ENCODE measurements around the gene ACAD9. TPM values are rescaled to one million over a fixed set of nuclear protein-coding genes. Genes with fewer than 3 reads are reported as not detected.

ACAD9 gene
- total and polyA plus RNA-seq, 7 experiments from 2014 or later: 17.1 to 74.0 (median 57.5) TPM

DNA sequence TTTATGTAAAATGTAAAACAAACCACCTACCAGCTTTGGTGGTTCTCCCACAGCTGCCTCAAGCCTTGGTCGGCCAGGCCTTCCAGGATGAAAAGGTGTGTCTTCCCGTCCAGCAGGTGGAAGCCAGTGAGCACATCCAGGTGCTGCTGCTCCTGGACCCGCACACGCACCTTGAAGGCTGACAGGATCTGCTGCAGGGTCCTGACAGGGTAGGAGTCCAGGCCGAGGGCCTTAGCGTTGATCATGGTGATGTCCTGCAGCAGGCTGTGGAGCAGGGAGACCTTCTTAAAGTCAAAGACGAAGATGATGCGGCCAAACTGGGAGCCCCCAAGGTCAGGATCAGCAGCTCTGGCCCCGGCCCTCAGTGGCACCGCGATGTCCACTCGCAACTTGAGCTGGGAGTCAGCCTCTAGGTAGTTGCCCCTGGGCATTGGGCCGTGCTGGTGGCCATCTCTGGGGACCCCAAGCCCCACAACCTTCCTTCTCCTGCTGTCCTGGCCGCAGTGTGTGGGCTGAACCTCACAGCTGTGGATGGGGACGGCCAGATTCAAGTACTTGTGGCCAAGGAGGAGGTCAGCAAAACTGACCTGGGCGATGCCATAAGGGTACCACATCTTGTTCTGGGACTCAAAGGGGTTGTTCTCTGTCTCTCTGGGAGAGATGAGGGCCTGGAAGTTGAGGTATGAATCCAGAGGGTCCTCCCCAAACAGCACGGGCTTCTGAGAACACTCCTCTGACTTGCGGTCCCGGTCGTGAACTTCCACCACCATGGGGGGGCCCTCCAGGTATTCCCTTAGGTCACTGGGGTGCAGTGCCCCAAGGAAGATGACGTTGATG is 65.8 kb downstream of the ACAD9 start:
- ChIA-PET POLR2A (no interaction called here), CTCF (no interaction called here)
- Mint-ChIP-seq H3K4me3 (no peak overlapping the region), H3K36me3 (no peaks in the 10 kb centered on the region), H3K4me1 (no peaks in the 10 kb centered on the region), H3K27ac (no peak overlapping the region), H3K27me3 (peaks cover 0 to 16% (median 3%) of the 10 kb centered on the region in 5 donors), H3K9me3 (no peaks in the 10 kb centered on the region)
- Histone ChIP-seq H3K4me1 (ENCODE audit: control insufficient read depth in 2 of 2, insufficient read depth in 2 of 2, low read length in 2 of 2) (no peaks in the 10 kb centered on the region), H3K27ac (ENCODE audit: low read depth, low read length) (no peak overlapping the region), H3K9me3 (ENCODE audit: control insufficient read depth in 2 of 3, low read length in 3 of 3) (no peaks in the 10 kb centered on the region), H3K4me3 (ENCODE audit: low read length) (no peak overlapping the region), H3K36me3 (ENCODE audit: control insufficient read depth in 2 of 3, insufficient read depth in 3 of 3, low read length in 3 of 3) (no peaks in the 10 kb centered on the region), H3K27me3 (ENCODE audit: control insufficient read depth in 2 of 2, insufficient read depth in 2 of 2, low read length in 2 of 2) (no peaks in the 10 kb centered on the region)
- intact Hi-C loops (cut with micrococcal nuclease): no loop called here
- DNase-seq (no peak), ATAC-seq (no peak)

- ChIA-PET POLR2A (no interaction called here), CTCF (no interaction called here)
- no peaks in the 10 kb centered on the region for H3K36me3 Mint-ChIP-seq
- Histone ChIP-seq H3K4me3 (ENCODE audit: low read length) (no peak overlapping the region), H3K4me1 (ENCODE audit: control insufficient read depth in 2 of 2, insufficient read depth in 2 of 2, low read length in 2 of 2) (no peaks in the 10 kb centered on the region), H3K27ac (ENCODE audit: low read depth, low read length) (no peak overlapping the region), H3K9me3 (ENCODE audit: control insufficient read depth in 2 of 3, low read length in 3 of 3) (no peaks in the 10 kb centered on the region), H3K27me3 (ENCODE audit: control insufficient read depth in 2 of 2, insufficient read depth in 2 of 2, low read length in 2 of 2) (no peaks in the 10 kb centered on the region), H3K36me3 (ENCODE audit: control insufficient read depth in 2 of 3, insufficient read depth in 3 of 3, low read length in 3 of 3) (no peaks in the 10 kb centered on the region)
- no peaks in the 10 kb centered on the region for H3K9me3 Mint-ChIP-seq
- H3K4me3 Mint-ChIP-seq: no peak overlapping the region
- intact Hi-C loops (cut with micrococcal nuclease): no loop called here
- H3K27me3 Mint-ChIP-seq: peaks cover 0 to 13% (median 0%) of the 10 kb centered on the region in 5 donors
- DNase-seq: no peak
- no peaks in the 10 kb centered on the region for H3K4me1 Mint-ChIP-seq
- no peak for ATAC-seq
- H3K27ac Mint-ChIP-seq: no peak overlapping the region
These were observed 66.4 kb downstream of the ACAD9 start for GRCh38 chr3:128945878-128946175.

DNA sequence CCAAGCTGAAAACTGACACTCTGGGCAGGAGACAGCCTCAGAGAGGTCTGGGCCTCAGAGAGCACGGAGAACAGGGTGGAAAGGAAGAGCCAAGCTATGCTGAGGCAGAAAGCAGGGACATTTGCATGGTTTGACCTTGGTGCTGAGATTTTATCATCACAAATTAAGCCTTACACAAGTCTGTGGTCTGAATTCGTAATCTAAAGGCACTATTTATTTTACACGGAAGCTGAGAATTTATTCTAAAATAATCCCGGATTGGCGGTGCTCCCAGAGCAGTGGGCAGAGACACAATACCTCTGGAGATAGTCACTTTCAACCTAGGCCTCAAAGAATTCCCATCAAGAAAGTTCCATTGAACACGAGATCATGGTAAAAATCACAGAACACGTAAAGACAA is 67.0 kb downstream of the ACAD9 start:
- Histone ChIP-seq H3K36me3 (ENCODE audit: control insufficient read depth in 2 of 3, insufficient read depth in 3 of 3, low read length in 3 of 3) (no peaks in the 10 kb centered on the region), H3K27ac (ENCODE audit: low read depth, low read length) (no peak overlapping the region), H3K27me3 (ENCODE audit: control insufficient read depth in 2 of 2, insufficient read depth in 2 of 2, low read length in 2 of 2) (no peaks in the 10 kb centered on the region), H3K9me3 (ENCODE audit: control insufficient read depth in 2 of 3, low read length in 3 of 3) (no peaks in the 10 kb centered on the region), H3K4me3 (ENCODE audit: low read length) (no peak overlapping the region), H3K4me1 (ENCODE audit: control insufficient read depth in 2 of 2, insufficient read depth in 2 of 2, low read length in 2 of 2) (no peaks in the 10 kb centered on the region)
- Mint-ChIP-seq H3K27me3 (peaks cover 0 to 15% (median 0%) of the 10 kb centered on the region in 5 donors), H3K27ac (no peak overlapping the region), H3K9me3 (no peaks in the 10 kb centered on the region), H3K4me1 (no peaks in the 10 kb centered on the region), H3K4me3 (no peak overlapping the region), H3K36me3 (no peaks in the 10 kb centered on the region)
- POLR2A ChIA-PET: no interaction called here
- CTCF ChIA-PET: no interaction called here
- no peak for ATAC-seq
- no peak for DNase-seq
- intact Hi-C loops (cut with micrococcal nuclease): no loop called here

DNA sequence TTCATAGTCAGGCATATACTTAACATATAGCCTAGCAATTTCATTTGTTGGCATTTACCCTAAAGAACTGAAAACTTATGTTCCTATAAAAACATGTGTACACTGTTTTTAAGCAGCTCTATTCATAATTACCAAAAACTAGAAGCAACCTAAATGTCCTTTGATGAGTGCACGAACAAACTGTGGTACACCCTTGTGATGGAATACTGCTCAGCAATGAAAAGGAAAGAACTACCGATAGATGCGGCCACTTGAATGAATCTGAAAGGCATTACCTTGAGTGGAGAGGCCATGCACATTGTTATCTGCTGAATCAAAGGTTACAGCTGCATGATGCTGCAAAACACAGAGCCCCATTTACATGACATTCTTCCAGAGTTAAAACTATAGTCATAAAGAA is 69.7 kb downstream of the ACAD9 start:
- H3K4me1 ChIP-seq (ENCODE audit: control insufficient read depth in 2 of 2, insufficient read depth in 2 of 2, low read length in 2 of 2): no peaks in the 10 kb centered on the region
- ATAC-seq (no peak), DNase-seq (no peak)
- H3K9me3 ChIP-seq (ENCODE audit: control insufficient read depth in 2 of 3, low read length in 3 of 3): no peaks in the 10 kb centered on the region
- Mint-ChIP-seq H3K9me3 (peaks cover 0 to 5% (median 0%) of the 10 kb centered on the region in 11 donors), H3K4me3 (no peak overlapping the region), H3K36me3 (no peaks in the 10 kb centered on the region), H3K4me1 (no peaks in the 10 kb centered on the region), H3K27me3 (peaks cover 0 to 14% (median 0%) of the 10 kb centered on the region in 5 donors), H3K27ac (no peak overlapping the region)
- H3K27me3 ChIP-seq (ENCODE audit: control insufficient read depth in 2 of 2, insufficient read depth in 2 of 2, low read length in 2 of 2): no peaks in the 10 kb centered on the region
- intact Hi-C loops (cut with micrococcal nuclease): no loop called here
- ChIA-PET POLR2A (interaction anchor here (0.6 kb wide), 1 partner anchor 153 kb away, joined by 3 read pairs; no protein-coding TSS in a partner anchor), CTCF (interaction anchor here (0.9 kb wide), 1 partner anchor 21 kb away, joined by 4 read pairs; no protein-coding TSS in a partner anchor)
- H3K27ac ChIP-seq (ENCODE audit: low read depth, low read length): no peak overlapping the region
- no peak overlapping the region for H3K4me3 ChIP-seq (ENCODE audit: low read length)
- H3K36me3 ChIP-seq (ENCODE audit: control insufficient read depth in 2 of 3, insufficient read depth in 3 of 3, low read length in 3 of 3): no peaks in the 10 kb centered on the region

DNA sequence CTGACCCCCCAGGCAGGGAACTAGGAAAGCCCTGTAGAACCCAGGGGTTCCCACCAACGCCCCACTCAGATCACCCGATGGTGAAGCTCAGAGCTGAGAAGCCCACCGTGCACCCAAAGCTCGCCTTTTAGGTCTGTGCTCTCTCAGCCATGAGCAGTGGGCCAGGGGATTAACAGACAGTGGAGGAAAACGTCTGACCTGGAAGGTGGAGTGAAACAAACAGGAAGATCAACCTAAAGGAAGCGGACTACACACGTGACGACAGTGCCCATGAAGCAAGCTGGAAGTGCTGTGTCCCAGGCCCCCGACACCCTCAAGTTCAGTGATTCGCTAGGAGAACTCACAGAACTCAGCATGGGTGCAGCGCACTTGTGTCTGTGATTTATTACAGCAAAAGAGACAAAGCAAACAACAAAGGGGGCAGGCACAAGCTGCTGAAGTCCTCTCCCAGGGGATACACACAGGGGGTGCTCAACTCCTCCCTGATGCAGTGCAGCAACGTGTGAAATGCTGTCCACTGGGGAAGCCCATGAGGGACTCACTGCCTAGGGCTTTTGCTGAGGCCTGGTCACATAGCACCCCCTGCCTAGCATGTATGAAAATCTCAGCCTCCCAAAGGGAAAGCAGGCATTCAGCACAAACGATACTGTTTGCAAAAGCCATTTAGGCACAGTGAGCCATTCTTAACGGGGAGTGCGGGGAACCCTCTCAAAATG is 71.0 kb downstream of the ACAD9 start:
- Histone ChIP-seq H3K27me3 (ENCODE audit: control insufficient read depth in 2 of 2, insufficient read depth in 2 of 2, low read length in 2 of 2) (no peaks in the 10 kb centered on the region), H3K27ac (ENCODE audit: low read depth, low read length) (no peak overlapping the region), H3K36me3 (ENCODE audit: control insufficient read depth in 2 of 3, insufficient read depth in 3 of 3, low read length in 3 of 3) (no peaks in the 10 kb centered on the region), H3K4me3 (ENCODE audit: low read length) (no peak overlapping the region), H3K9me3 (ENCODE audit: control insufficient read depth in 2 of 3, low read length in 3 of 3) (no peaks in the 10 kb centered on the region), H3K4me1 (ENCODE audit: control insufficient read depth in 2 of 2, insufficient read depth in 2 of 2, low read length in 2 of 2) (no peaks in the 10 kb centered on the region)
- ATAC-seq: peak; percentile 70
- no peaks in the 10 kb centered on the region for H3K36me3 Mint-ChIP-seq
- peaks cover 0 to 14% (median 0%) of the 10 kb centered on the region in 5 donors for H3K27me3 Mint-ChIP-seq
- ChIA-PET CTCF (interaction anchor here (0.7 to 1.5 kb wide), 2 partner anchors 75 to 104 kb away, joined by 3 to 4 read pairs; no protein-coding TSS in a partner anchor), POLR2A (interaction anchor here (1.3 kb wide), 1 partner anchor 72 kb away, joined by 4 read pairs; the partner anchor contains the start of gene ACAD9)
- no peaks in the 10 kb centered on the region for H3K4me1 Mint-ChIP-seq
- DNase-seq: peak in 4 of 9 donors; percentile 10 to 48 (median 32)
- no peak overlapping the region for H3K4me3 Mint-ChIP-seq
- H3K27ac Mint-ChIP-seq: peak overlapping the region in 1 of 9 donors; percentile 56
- H3K9me3 Mint-ChIP-seq: peaks cover 0 to 5% (median 0%) of the 10 kb centered on the region in 11 donors
- intact Hi-C loops (cut with micrococcal nuclease): loop anchor here in 1 of 2 donors (5.0 kb wide), 1 partner anchor 73 kb away; the partner anchor contains the start of gene ACAD9

GRCh38 chr3:128956440-128956839 is 77.0 kb downstream of the ACAD9 start:
- no peak overlapping the region for H3K27ac Mint-ChIP-seq

More at GRCh38 chr3:128956440-128956839, 77.0 kb downstream of the ACAD9 start:
- H3K27me3 ChIP-seq (ENCODE audit: control insufficient read depth in 2 of 2, insufficient read depth in 2 of 2, low read length in 2 of 2): no peaks in the 10 kb centered on the region
- POLR2A ChIA-PET: no interaction called here
- H3K9me3 Mint-ChIP-seq: peaks cover 0 to 10% (median 2%) of the 10 kb centered on the region in 11 donors
- H3K4me1 ChIP-seq (ENCODE audit: control insufficient read depth in 2 of 2, insufficient read depth in 2 of 2, low read length in 2 of 2): no peaks in the 10 kb centered on the region
- no peaks in the 10 kb centered on the region for H3K36me3 ChIP-seq (ENCODE audit: control insufficient read depth in 2 of 3, insufficient read depth in 3 of 3, low read length in 3 of 3)
- H3K4me3 Mint-ChIP-seq: no peak overlapping the region
- H3K27me3 Mint-ChIP-seq: peaks cover 0 to 16% (median 0%) of the 10 kb centered on the region in 5 donors
- ATAC-seq: no peak
- H3K4me1 Mint-ChIP-seq: peaks cover 0 to 6% (median 0%) of the 10 kb centered on the region in 7 donors
- DNase-seq: no peak
- H3K4me3 ChIP-seq (ENCODE audit: low read length): no peak overlapping the region
- H3K27ac ChIP-seq (ENCODE audit: low read depth, low read length): no peak overlapping the region
- CTCF ChIA-PET: no interaction called here
- no peaks in the 10 kb centered on the region for H3K9me3 ChIP-seq (ENCODE audit: control insufficient read depth in 2 of 3, low read length in 3 of 3)
- peaks cover 0 to 5% (median 0%) of the 10 kb centered on the region in 5 donors for H3K36me3 Mint-ChIP-seq
- intact Hi-C loops (cut with micrococcal nuclease): no loop called here
